ENCODE results near the gene CA10. TPM values are rescaled to one million over a fixed set of nuclear protein-coding genes. Genes with fewer than 3 reads are reported as not detected.

CA10 gene
- total and polyA plus RNA-seq, 2 experiments from 2014 or later, result 0.92 to 1.5 TPM

GRCh38 chr17:51725185-51725584, 433.3 kb downstream of the CA10 start (continued):
- TF ChIP-seq CTCF (conservative IDR thresholded peaks at IDR 0.05; ENCODE audit: low read depth in 2 of 2) (no peak), NANOG (IDR thresholded peaks at IDR 0.05; ENCODE audit: borderline replicate concordance) (no peak), REST (IDR thresholded peaks at IDR 0.05; ENCODE audit: unreplicated experiment) (no peak), STAT1 (IDR thresholded peaks at IDR 0.05; ENCODE audit: unreplicated experiment) (no peak), POLR2AphosphoS5 (IDR thresholded peaks at IDR 0.05; ENCODE audit: low read depth) (no peak), JUNB (IDR thresholded peaks at IDR 0.05; ENCODE audit: unreplicated experiment) (no peak), ETS1 (IDR thresholded peaks at IDR 0.05) (no peak), EZH2phosphoT487 (IDR thresholded peaks at IDR 0.05; ENCODE audit: unreplicated experiment) (no peak)

- no peak for DNase-seq (ENCODE audit: low spot score)
- ATAC-seq, result no peak
- Mint-ChIP-seq H3K4me3 (no peak overlapping the region), H3K27ac (no peak overlapping the region), H3K36me3 (ENCODE audit: low read depth) (no peaks in the 10 kb centered on the region), H3K9me3 (no peaks in the 10 kb centered on the region; the same call in 2 of the 3 replicates), H3K27me3 (ENCODE audit: insufficient read depth, low read depth, poor library complexity) (no peaks in the 10 kb centered on the region), H3K4me1 (no peaks in the 10 kb centered on the region)
- H3K27me3 ChIP-seq (ENCODE audit: insufficient read depth), result no peaks in the 10 kb centered on the region
- no peak overlapping the region for H3K27ac ChIP-seq (ENCODE audit: low read depth)
- peaks cover 6% of the 10 kb centered on the region; the same call in 1 of the 2 replicates for H3K9me2 ChIP-seq (ENCODE audit: insufficient read depth)
- no peak overlapping the region for H2AFZ ChIP-seq
- H3K36me3 ChIP-seq (ENCODE audit: insufficient read depth), result no peaks in the 10 kb centered on the region
- no peaks in the 10 kb centered on the region for H4K20me1 ChIP-seq (replicated peaks; ENCODE audit: insufficient read depth)
- H3F3A ChIP-seq (replicated peaks; ENCODE audit: low read depth), result no peaks in the 10 kb centered on the region
- no peaks in the 10 kb centered on the region for H3K79me2 ChIP-seq (replicated peaks; ENCODE audit: insufficient read depth)
- H3K4me3 ChIP-seq, result no peak overlapping the region
- no peaks in the 10 kb centered on the region for H3K4me1 ChIP-seq (ENCODE audit: insufficient read depth)
- no peak overlapping the region for H3K4me2 ChIP-seq
- no peak for TF ChIP-seq NANOG (IDR thresholded peaks at IDR 0.05; ENCODE audit: borderline replicate concordance)
- no peak for TF ChIP-seq CREB1 (CRISPR knock-in tag; IDR thresholded peaks at IDR 0.05; ENCODE audit: low read depth)
- TF ChIP-seq ZNF114 (CRISPR knock-in tag; IDR thresholded peaks at IDR 0.05), result no peak
- TF ChIP-seq POLR2AphosphoS5 (IDR thresholded peaks at IDR 0.05; ENCODE audit: low read depth), result no peak
- no peak for TF ChIP-seq JUNB (IDR thresholded peaks at IDR 0.05; ENCODE audit: unreplicated experiment)
- no peak for TF ChIP-seq STAT1 (IDR thresholded peaks at IDR 0.05; ENCODE audit: unreplicated experiment)
- no peak for TF ChIP-seq ETS1 (IDR thresholded peaks at IDR 0.05)
- TF ChIP-seq CTCF (conservative IDR thresholded peaks at IDR 0.05; ENCODE audit: low read depth in 2 of 2), result no peak
- no peak for TF ChIP-seq EZH2 (IDR thresholded peaks at IDR 0.05; ENCODE audit: low read depth, unreplicated experiment)
Measured at GRCh38 chr17:51724043-51724580, 434.4 kb downstream of the CA10 start.

Data from GM23338 (cell line).